Stimulated activated CD8-positive, alpha-beta memory T cell treated with anti-CD3 and anti-CD28 coated beads, Interleukin-4, amount 100 ng/mL, for 48 hours (primary cell): ENCODE measurements around the gene COBL.

Source experiments
- DNase-seq: peaks from one replicate; pipeline ENCODE4 v3.0.0-alpha.2; 2020

COBL gene

GRCh38 chr7:51103718-51104117 lies 212.9 kb downstream of the COBL start:
- no peak for DNase-seq

- no peak for DNase-seq
Measured at GRCh38 chr7:51102828-51103227, 213.8 kb downstream of the COBL start.

- DNase-seq: no peak
Measured at GRCh38 chr7:51101111-51101757, 215.4 kb downstream of the COBL start.

- no peak for DNase-seq
Measured at GRCh38 chr7:51090411-51090810, 226.2 kb downstream of the COBL start.

GRCh38 chr7:51085034-51085692 lies 231.4 kb downstream of the COBL start:
- no peak for DNase-seq

- no peak for DNase-seq
Measured at GRCh38 chr7:51084121-51084520, 232.5 kb downstream of the COBL start.

GRCh38 chr7:51082940-51083533 lies 233.6 kb downstream of the COBL start:
- DNase-seq: no peak

GRCh38 chr7:51082096-51082840 lies 234.3 kb downstream of the COBL start:
- DNase-seq: no peak

- no peak for DNase-seq
Measured at GRCh38 chr7:51081270-51081890, 235.2 kb downstream of the COBL start.

- no peak for DNase-seq
Measured at GRCh38 chr7:51080622-51081269, 235.9 kb downstream of the COBL start.

- no peak for DNase-seq
Measured at GRCh38 chr7:51080216-51080615, 236.4 kb downstream of the COBL start.

GRCh38 chr7:51079494-51079893 lies 237.1 kb downstream of the COBL start:
- no peak for DNase-seq

- DNase-seq: no peak
Measured at GRCh38 chr7:51078653-51079052, 238.0 kb downstream of the COBL start.

- no peak for DNase-seq
Measured at GRCh38 chr7:51077987-51078370, 238.6 kb downstream of the COBL start.

- no peak for DNase-seq
Measured at GRCh38 chr7:51077316-51077986, 239.2 kb downstream of the COBL start.

GRCh38 chr7:51075681-51076580 lies 240.7 kb downstream of the COBL start:
- DNase-seq: no peak

GRCh38 chr7:51073171-51073570 lies 243.4 kb downstream of the COBL start:
- DNase-seq: no peak

- no peak for DNase-seq
Measured at GRCh38 chr7:51072281-51072680, 244.3 kb downstream of the COBL start.

- no peak for DNase-seq
Measured at GRCh38 chr7:51071427-51071826, 245.2 kb downstream of the COBL start.

GRCh38 chr7:51070151-51070550 lies 246.5 kb downstream of the COBL start:
- DNase-seq: no peak
